Measurements from ENCODE around the gene TMEM132E. TPM values are rescaled to one million over a fixed set of nuclear protein-coding genes. Genes with fewer than 3 reads are reported as not detected.

The TMEM132E gene
- total RNA-seq, 2 donors from 2014 or later = not detected

GRCh38 chr17:34635876-34636275, 56.5 kb downstream of the TMEM132E start:
- H3K27ac Mint-ChIP-seq = peak overlapping the region in 1 of 2 donors; percentile 77
- ATAC-seq (no peak), DNase-seq (ENCODE audit: low spot score in 2 of 2) (no peak)
- H3K9me3 Mint-ChIP-seq = no peaks in the 10 kb centered on the region
- no peaks in the 10 kb centered on the region for H3K36me3 Mint-ChIP-seq

- DNase-seq (ENCODE audit: low spot score in 2 of 2) (no peak), ATAC-seq (no peak)
- Mint-ChIP-seq H3K27ac (no peak overlapping the region), H3K9me3 (no peaks in the 10 kb centered on the region), H3K36me3 (no peaks in the 10 kb centered on the region)
These were observed 57.7 kb downstream of the TMEM132E start for GRCh38 chr17:34637041-34637547.

GRCh38 chr17:34637548-34638525, 58.5 kb downstream of the TMEM132E start:
- Mint-ChIP-seq H3K27ac (peak overlapping the region in 1 of 2 donors; percentile 46), H3K36me3 (no peaks in the 10 kb centered on the region), H3K9me3 (no peaks in the 10 kb centered on the region)
- ATAC-seq (peak; percentile 94 to 96), DNase-seq (ENCODE audit: low spot score in 2 of 2) (peak; percentile 77 to 88)

GRCh38 chr17:34638526-34639260, 59.3 kb downstream of the TMEM132E start:
- DNase-seq (ENCODE audit: low spot score in 2 of 2) (no peak), ATAC-seq (no peak)
- Mint-ChIP-seq H3K9me3 (no peaks in the 10 kb centered on the region), H3K36me3 (no peaks in the 10 kb centered on the region), H3K27ac (no peak overlapping the region)

- Mint-ChIP-seq H3K36me3 (no peaks in the 10 kb centered on the region), H3K9me3 (no peaks in the 10 kb centered on the region), H3K27ac (no peak overlapping the region)
- DNase-seq (ENCODE audit: low spot score in 2 of 2) = no peak
- ATAC-seq = no peak
These were observed 60.5 kb downstream of the TMEM132E start for GRCh38 chr17:34639706-34640425.

- ATAC-seq = no peak
- no peak for DNase-seq (ENCODE audit: low spot score in 2 of 2)
- Mint-ChIP-seq H3K27ac (no peak overlapping the region), H3K9me3 (no peaks in the 10 kb centered on the region), H3K36me3 (no peaks in the 10 kb centered on the region)
These were observed 62.0 kb downstream of the TMEM132E start for GRCh38 chr17:34641368-34641767.

GRCh38 chr17:34644941-34645550, 65.7 kb downstream of the TMEM132E start:
- H3K36me3 Mint-ChIP-seq = no peaks in the 10 kb centered on the region
- no peaks in the 10 kb centered on the region for H3K9me3 Mint-ChIP-seq
- ATAC-seq = no peak
- no peak for DNase-seq (ENCODE audit: low spot score in 2 of 2)
- H3K27ac Mint-ChIP-seq = no peak overlapping the region

GRCh38 chr17:34645594-34645993, 66.2 kb downstream of the TMEM132E start:
- ATAC-seq (no peak), DNase-seq (ENCODE audit: low spot score in 2 of 2) (no peak)
- Mint-ChIP-seq H3K9me3 (no peaks in the 10 kb centered on the region), H3K36me3 (no peaks in the 10 kb centered on the region), H3K27ac (no peak overlapping the region)

GRCh38 chr17:34647511-34647910, 68.1 kb downstream of the TMEM132E start:
- ATAC-seq (no peak), DNase-seq (ENCODE audit: low spot score in 2 of 2) (no peak)
- Mint-ChIP-seq H3K36me3 (no peaks in the 10 kb centered on the region), H3K27ac (no peak overlapping the region), H3K9me3 (no peaks in the 10 kb centered on the region)

GRCh38 chr17:34650051-34650750, 70.8 kb downstream of the TMEM132E start:
- Mint-ChIP-seq H3K9me3 (no peaks in the 10 kb centered on the region), H3K27ac (peak overlapping the region in 1 of 2 donors; percentile 16), H3K36me3 (no peaks in the 10 kb centered on the region)
- DNase-seq (ENCODE audit: low spot score in 2 of 2) (no peak), ATAC-seq (no peak)

GRCh38 chr17:34651402-34651811, 72.0 kb downstream of the TMEM132E start:
- no peak overlapping the region for H3K27ac Mint-ChIP-seq
- no peaks in the 10 kb centered on the region for H3K36me3 Mint-ChIP-seq
- ATAC-seq (no peak), DNase-seq (ENCODE audit: low spot score in 2 of 2) (no peak)
- no peaks in the 10 kb centered on the region for H3K9me3 Mint-ChIP-seq

GRCh38 chr17:34652021-34652555, 72.7 kb downstream of the TMEM132E start:
- H3K27ac Mint-ChIP-seq = no peak overlapping the region
- no peaks in the 10 kb centered on the region for H3K36me3 Mint-ChIP-seq
- H3K9me3 Mint-ChIP-seq = no peaks in the 10 kb centered on the region
- no peak for ATAC-seq
- DNase-seq (ENCODE audit: low spot score in 2 of 2) = no peak

GRCh38 chr17:34653511-34653910, 74.1 kb downstream of the TMEM132E start:
- H3K27ac Mint-ChIP-seq = no peak overlapping the region
- ATAC-seq (no peak), DNase-seq (ENCODE audit: low spot score in 2 of 2) (no peak)
- no peaks in the 10 kb centered on the region for H3K36me3 Mint-ChIP-seq
- no peaks in the 10 kb centered on the region for H3K9me3 Mint-ChIP-seq

GRCh38 chr17:34654276-34654880, 75.0 kb downstream of the TMEM132E start:
- DNase-seq (ENCODE audit: low spot score in 2 of 2) (no peak), ATAC-seq (no peak)
- no peaks in the 10 kb centered on the region for H3K9me3 Mint-ChIP-seq
- no peak overlapping the region for H3K27ac Mint-ChIP-seq
- no peaks in the 10 kb centered on the region for H3K36me3 Mint-ChIP-seq

- no peaks in the 10 kb centered on the region for H3K36me3 Mint-ChIP-seq
- no peak overlapping the region for H3K27ac Mint-ChIP-seq
- no peak for DNase-seq (ENCODE audit: low spot score in 2 of 2)
- H3K9me3 Mint-ChIP-seq = no peaks in the 10 kb centered on the region
- no peak for ATAC-seq
These were observed 75.5 kb downstream of the TMEM132E start for GRCh38 chr17:34654881-34655276.

All from activated naive CD4-positive, alpha-beta T cell treated with anti-CD3 and anti-CD28 coated beads, Interleukin-2, amount 50 U/mL, for 72 hours (primary cell).